IMR-90 (cell line): ENCODE results near the gene PYCR2. TPM values are rescaled to one million over a fixed set of nuclear protein-coding genes. Genes with fewer than 3 reads are reported as not detected.

Experiments used
- ATAC-seq: fragments of 200-7000 bp; cut with Tn5 transposase; 2 replicates; pipeline ENCODE4 v1.9.1; 2020; ENCODE audit warnings: low read depth, mild to moderate bottlenecking, moderate library complexity
- BruUV-seq: library from RNA; stranded (reverse); fragments of 400-500 nt; replicated peaks from 2 replicates; lab custom pipeline; 2021; lab: Mats Ljungman, UMichigan
- CTCF ChIA-PET: fragments of 300-600 bp; formaldehyde crosslinking; extraction: SDS; loops from one replicate; lab custom pipeline; 2021; ENCODE audit warnings: antibody characterized with exemption; lab: Yijun Ruan, JAX
- POLR2A ChIA-PET: fragments of 300-600 bp; sonication (Branson Sonifier 250); formaldehyde crosslinking; loops from one replicate; lab custom pipeline; 2022; ENCODE audit warnings: antibody characterized with exemption; ENCODE audit not compliant: unreplicated experiment; lab: Charles Lee
- DNase-seq: peaks from one replicate; pipeline ENCODE4 v3.0.0; 2013
- H2AFZ ChIP-seq: replicated peaks from 2 replicates; pipeline ENCODE3; 2013; ENCODE audit warnings: low read length, mild to moderate bottlenecking; ENCODE audit not compliant: poor library complexity
- H2AK5ac ChIP-seq: 2 replicates; pipeline ENCODE4 v1.6.1; 2013; ENCODE audit warnings: low read depth, low read length, inconsistent platforms
- H2AK9ac ChIP-seq: replicated peaks from 2 replicates; pipeline ENCODE3; 2013; ENCODE audit warnings: mild to moderate bottlenecking, low read depth, low read length, moderate library complexity; ENCODE audit not compliant: poor library complexity
- H2BK120ac ChIP-seq: 2 replicates; pipeline ENCODE4 v1.6.1; 2013; ENCODE audit warnings: low read depth, low read length, inconsistent platforms
- H2BK15ac ChIP-seq: 3 replicates; pipeline ENCODE4 v1.6.1; 2013; ENCODE audit warnings: low read depth, low read length, inconsistent platforms
- H2BK20ac ChIP-seq: 2 replicates; pipeline ENCODE4 v1.6.1; 2013; ENCODE audit warnings: low read depth, mild to moderate bottlenecking, inconsistent platforms, low read length, moderate library complexity
- H2BK5ac ChIP-seq: 2 replicates; pipeline ENCODE4 v1.6.1; 2013; ENCODE audit warnings: mild to moderate bottlenecking, low read depth, low read length, inconsistent platforms; ENCODE audit not compliant: poor library complexity, severe bottlenecking
- H3K14ac ChIP-seq: replicated peaks from 2 replicates; pipeline ENCODE4 v1.6.1; 2013; ENCODE audit warnings: low read depth, low read length, inconsistent platforms
- H3K18ac ChIP-seq: 2 replicates; pipeline ENCODE4 v1.6.1; 2013; ENCODE audit warnings: low read depth, low read length, control low read depth
- H3K23ac ChIP-seq: 2 replicates; pipeline ENCODE4 v1.6.1; 2013; ENCODE audit warnings: low read depth, low read length, inconsistent platforms
- H3K27ac ChIP-seq: 2 replicates; pipeline ENCODE4 v1.5.1; 2013; ENCODE audit warnings: mild to moderate bottlenecking, control low read depth, low read length; ENCODE audit not compliant: insufficient read depth
- H3K27me3 ChIP-seq: 2 replicates; pipeline ENCODE4 v1.6.1; 2013; ENCODE audit warnings: low read length; ENCODE audit not compliant: control insufficient read depth, insufficient read depth
- H3K36me3 ChIP-seq: 2 replicates; pipeline ENCODE4 v1.6.1; 2013; ENCODE audit warnings: low read length, mixed read lengths; ENCODE audit not compliant: control insufficient read depth, insufficient read depth
- H3K4ac ChIP-seq: 2 replicates; pipeline ENCODE4 v1.6.1; 2013; ENCODE audit warnings: low read depth, low read length, inconsistent platforms
- H3K4me1 ChIP-seq: 2 replicates; pipeline ENCODE4 v1.6.1; 2013; ENCODE audit warnings: low read length, mixed read lengths; ENCODE audit not compliant: control insufficient read depth, insufficient read depth
- H3K4me2 ChIP-seq: 2 replicates; pipeline ENCODE4 v1.6.1; 2013; ENCODE audit warnings: low read depth, mild to moderate bottlenecking, control low read depth, low read length, moderate library complexity
- H3K4me3 ChIP-seq: 2 replicates; pipeline ENCODE4 v1.5.1; 2013; ENCODE audit warnings: low read depth, mild to moderate bottlenecking, control low read depth, low read length, moderate library complexity; ENCODE audit not compliant: insufficient read depth
- H3K56ac ChIP-seq: 2 replicates; pipeline ENCODE4 v1.6.1; 2013; ENCODE audit warnings: low read length, inconsistent platforms; ENCODE audit not compliant: insufficient read depth; ENCODE audit errors: extremely low read depth
- H3K79me1 ChIP-seq, 2 experiments: 2 replicates each; pipeline ENCODE4 v1.6.1; 2013; ENCODE audit warnings: low read length in 2 of 2, inconsistent platforms in 1 of 2, low read depth in 1 of 2
- H3K9ac ChIP-seq: 2 replicates; pipeline ENCODE4 v1.6.1; 2013; ENCODE audit warnings: low read depth, low read length, control low read depth
- H3K9me1 ChIP-seq: 2 replicates; pipeline ENCODE4 v1.6.1; 2013; ENCODE audit warnings: low read length, inconsistent platforms; ENCODE audit not compliant: insufficient read depth
- H3K9me3 ChIP-seq: 2 replicates; pipeline ENCODE4 v1.6.1; 2013; ENCODE audit warnings: low read length; ENCODE audit not compliant: control insufficient read depth, insufficient read depth
- H4K20me1 ChIP-seq: 2 replicates; pipeline ENCODE4 v1.6.1; 2013; ENCODE audit warnings: low read length, inconsistent platforms; ENCODE audit not compliant: insufficient read depth
- H4K5ac ChIP-seq: 2 replicates; pipeline ENCODE4 v1.6.1; 2013; ENCODE audit warnings: mild to moderate bottlenecking, low read depth, low read length, control low read depth
- H4K8ac ChIP-seq, 2 experiments: 2 replicates each; pipeline ENCODE4 v1.6.1; 2013; ENCODE audit warnings: low read depth in 2 of 2, low read length in 2 of 2, control low read depth in 1 of 2, inconsistent platforms in 1 of 2
- H4K91ac ChIP-seq: 2 replicates; pipeline ENCODE4 v1.6.1; 2013; ENCODE audit warnings: low read depth, low read length, inconsistent platforms; ENCODE audit not compliant: insufficient read depth
- BHLHE40 ChIP-seq: fragments of 150-350 bp; IDR thresholded peaks from 2 replicates; pipeline ENCODE4 v1.6.1; 2016; ENCODE audit warnings: mild to moderate bottlenecking, low read depth, low read length
- CEBPB ChIP-seq: IDR thresholded peaks from 2 replicates; pipeline ENCODE4 v1.6.1; 2012; ENCODE audit warnings: low read depth, low read length, improper control_type of control experiment
- CTCF ChIP-seq: conservative IDR thresholded peaks from 2 replicates; pipeline ENCODE4 v1.5.1; 2012; ENCODE audit warnings: mild to moderate bottlenecking, low read depth, low read length, improper control_type of control experiment
- ELK1 ChIP-seq: fragments of 150-350 bp; IDR thresholded peaks from 2 replicates; pipeline ENCODE4 v1.6.1; 2016; ENCODE audit warnings: low read depth, mild to moderate bottlenecking, low read length, moderate library complexity, borderline replicate concordance
- MAFK ChIP-seq: IDR thresholded peaks from 2 replicates; pipeline ENCODE4 v1.6.1; 2012; ENCODE audit warnings: low read depth, low read length, improper control_type of control experiment
- MAZ ChIP-seq: IDR thresholded peaks from 2 replicates; pipeline ENCODE4 v1.6.1; 2012; ENCODE audit warnings: low read depth, mild to moderate bottlenecking, low read length, improper control_type of control experiment, moderate library complexity, borderline replicate concordance
- MXI1 ChIP-seq: IDR thresholded peaks from 2 replicates; pipeline ENCODE4 v1.6.1; 2012; ENCODE audit warnings: low read depth, mild to moderate bottlenecking, low read length, moderate library complexity, borderline replicate concordance
- NFE2L2 ChIP-seq: fragments of 150-350 bp; IDR thresholded peaks from 2 replicates; pipeline ENCODE4 v1.6.1; 2016; ENCODE audit warnings: low read depth, mild to moderate bottlenecking, low read length
- POLR2A ChIP-seq: IDR thresholded peaks from 2 replicates; pipeline ENCODE4 v1.6.1; 2012; ENCODE audit warnings: mild to moderate bottlenecking, low read depth, low read length
- RAD21 ChIP-seq: IDR thresholded peaks from 2 replicates; pipeline ENCODE4 v1.6.1; 2012; ENCODE audit warnings: low read length, improper control_type of control experiment
- RCOR1 ChIP-seq: IDR thresholded peaks from 2 replicates; pipeline ENCODE4 v1.6.1; 2012; ENCODE audit warnings: mild to moderate bottlenecking, low read length, improper control_type of control experiment; ENCODE audit not compliant: insufficient replicate concordance
- RFX5 ChIP-seq: IDR thresholded peaks from 2 replicates; pipeline ENCODE4 v1.8.0; 2012; ENCODE audit warnings: low read depth, mild to moderate bottlenecking, low read length, moderate library complexity
- SMC3 ChIP-seq: fragments of 150-350 bp; IDR thresholded peaks from 2 replicates; pipeline ENCODE4 v1.6.1; 2016; ENCODE audit warnings: low read depth, mild to moderate bottlenecking, antibody characterized with exemption, low read length, moderate library complexity
- WGBS, 2 experiments: methylation state at CpG; one replicate each; pipeline versions ENCODE4 v1.1.5 to v1.1.7; 2013; ENCODE audit warnings: missing lambda C conversion rate in 2 of 2; ENCODE audit not compliant: insufficient read length in 1 of 2; ENCODE audit errors: extremely low coverage in 2 of 2; 5-methylcytosine and 5-hydroxymethylcytosine counted together
- dilution Hi-C: fragments of 300-500 bp; cut with HindIII; formaldehyde crosslinking; loops from one replicate; pipeline ENCODE4 v1.14.3; 2018; ENCODE audit warnings: low sequenced_read_pairs; ENCODE audit not compliant: unreplicated experiment
- in situ Hi-C: fragments of 300-500 bp; cut with MboI; formaldehyde crosslinking; loops from 3 replicates; pipeline ENCODE4 v1.14.3; 2019; ENCODE audit warnings: low sequenced_read_pairs, inconsistent platforms, mixed read lengths
- intact Hi-C: fragments of 100-400 bp; cut with micrococcal nuclease; formaldehyde crosslinking; loops from 2 replicates; pipeline ENCODE4 v1.10.0; 2022
- polyA plus RNA-seq, 3 experiments: library from polyadenylated mRNA; depleted of rRNA; stranded (reverse); fragments of >200 nt; gene quantifications; 2 replicates each; pipeline ENCODE4 v1.2.3, GENCODE V29; 2012; ENCODE audit warnings: low replicate concordance in 1 of 3
- total RNA-seq: library from RNA; depleted of rRNA; stranded (reverse); fragments of >200 nt; gene quantifications from 2 replicates; pipeline ENCODE4 v1.2.3, GENCODE V29; 2012
- TF ChIP-seq, protein P1 (sequence below): fragments of 150-350 bp; IDR thresholded peaks from 2 replicates; pipeline ENCODE4 v1.6.1; 2017; ENCODE audit warnings: mild to moderate bottlenecking, antibody characterized with exemption, low read length, low read depth

The PYCR2 gene
- total and polyA plus RNA-seq, 2 of the 4 experiments (the other 2 are of a cell fraction), result 34.4 to 68.1 TPM

GRCh38 chr1:225937048-225937968 is 13.3 kb upstream of the PYCR2 start:
- in situ Hi-C loops, result no loop called here
- TF ChIP-seq, protein P1, sequence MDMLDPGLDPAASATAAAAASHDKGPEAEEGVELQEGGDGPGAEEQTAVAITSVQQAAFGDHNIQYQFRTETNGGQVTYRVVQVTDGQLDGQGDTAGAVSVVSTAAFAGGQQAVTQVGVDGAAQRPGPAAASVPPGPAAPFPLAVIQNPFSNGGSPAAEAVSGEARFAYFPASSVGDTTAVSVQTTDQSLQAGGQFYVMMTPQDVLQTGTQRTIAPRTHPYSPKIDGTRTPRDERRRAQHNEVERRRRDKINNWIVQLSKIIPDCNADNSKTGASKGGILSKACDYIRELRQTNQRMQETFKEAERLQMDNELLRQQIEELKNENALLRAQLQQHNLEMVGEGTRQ, result no peak
- TF ChIP-seq MXI1 (no peak), RFX5 (no peak), RCOR1 (no peak), CTCF (no peak), POLR2A (no peak), ELK1 (no peak), SMC3 (no peak), MAZ (no peak), CEBPB (no peak), RAD21 (no peak), BHLHE40 (no peak), MAFK (no peak), NFE2L2 (no peak)
- POLR2A ChIA-PET, result no interaction called here

More at GRCh38 chr1:225937048-225937968, 13.3 kb upstream of the PYCR2 start:
- no peak overlapping the region for H2BK15ac ChIP-seq
- no peak overlapping the region for H2BK20ac ChIP-seq
- no peak overlapping the region for H3K9ac ChIP-seq
- no peak overlapping the region for H3K23ac ChIP-seq
- no peak for ATAC-seq
- no peak overlapping the region for H2AFZ ChIP-seq
- intact Hi-C loops (no loop called here), dilution Hi-C loops (no loop called here)
- H3K4me3 ChIP-seq, result no peak overlapping the region
- H4K5ac ChIP-seq, result no peak overlapping the region
- H3K9me1 ChIP-seq, result no peaks in the 10 kb centered on the region; the same call in 1 of the 2 replicates
- no peaks in the 10 kb centered on the region for H4K20me1 ChIP-seq
- DNase-seq, result no peak
- H4K8ac ChIP-seq, result no peak overlapping the region
- H3K27ac ChIP-seq, result no peak overlapping the region
- no peaks in the 10 kb centered on the region; the same call in 1 of the 2 replicates for H3K27me3 ChIP-seq
- H2AK5ac ChIP-seq, result no peak overlapping the region
- H3K56ac ChIP-seq, result no peak overlapping the region
- no peak overlapping the region for H2BK120ac ChIP-seq
- H3K4me1 ChIP-seq, result no peaks in the 10 kb centered on the region
- H3K14ac ChIP-seq, result no peak overlapping the region
- WGBS, 2 experiments, result 99% methylated on average over 12 of the region's 21 CpGs; no CpG with 5 or more reads in 1 of the 2 experiments
- H2BK5ac ChIP-seq, result no peak overlapping the region
- H3K18ac ChIP-seq, result no peak overlapping the region
- CTCF ChIA-PET, result interaction anchor here (1.0 kb wide), 1 partner anchor 50 kb away, joined by 4 read pairs; no protein-coding TSS in a partner anchor
- H3K9me3 ChIP-seq, result no peaks in the 10 kb centered on the region
- no peaks in the 10 kb centered on the region for H3K36me3 ChIP-seq
- BruUV-seq, result no TSS peak
- no peak overlapping the region for H3K4me2 ChIP-seq
- H3K79me1 ChIP-seq, result no peaks in the 10 kb centered on the region
- H3K4ac ChIP-seq, result no peak overlapping the region
- H4K91ac ChIP-seq, result no peak overlapping the region
- H2AK9ac ChIP-seq, result no peak overlapping the region
